HK-2 (cell line): ENCODE measurements around the gene NHLRC4.

Experiments used
- DNase-seq: peaks from one replicate; pipeline ENCODE4 v3.0.0-alpha.2; 2018; ENCODE audit not compliant: unreplicated experiment

NHLRC4 gene

GRCh38 chr16:565419-566330 lies 1.1 kb upstream of the NHLRC4 start:
- DNase-seq = no peak

DNA sequence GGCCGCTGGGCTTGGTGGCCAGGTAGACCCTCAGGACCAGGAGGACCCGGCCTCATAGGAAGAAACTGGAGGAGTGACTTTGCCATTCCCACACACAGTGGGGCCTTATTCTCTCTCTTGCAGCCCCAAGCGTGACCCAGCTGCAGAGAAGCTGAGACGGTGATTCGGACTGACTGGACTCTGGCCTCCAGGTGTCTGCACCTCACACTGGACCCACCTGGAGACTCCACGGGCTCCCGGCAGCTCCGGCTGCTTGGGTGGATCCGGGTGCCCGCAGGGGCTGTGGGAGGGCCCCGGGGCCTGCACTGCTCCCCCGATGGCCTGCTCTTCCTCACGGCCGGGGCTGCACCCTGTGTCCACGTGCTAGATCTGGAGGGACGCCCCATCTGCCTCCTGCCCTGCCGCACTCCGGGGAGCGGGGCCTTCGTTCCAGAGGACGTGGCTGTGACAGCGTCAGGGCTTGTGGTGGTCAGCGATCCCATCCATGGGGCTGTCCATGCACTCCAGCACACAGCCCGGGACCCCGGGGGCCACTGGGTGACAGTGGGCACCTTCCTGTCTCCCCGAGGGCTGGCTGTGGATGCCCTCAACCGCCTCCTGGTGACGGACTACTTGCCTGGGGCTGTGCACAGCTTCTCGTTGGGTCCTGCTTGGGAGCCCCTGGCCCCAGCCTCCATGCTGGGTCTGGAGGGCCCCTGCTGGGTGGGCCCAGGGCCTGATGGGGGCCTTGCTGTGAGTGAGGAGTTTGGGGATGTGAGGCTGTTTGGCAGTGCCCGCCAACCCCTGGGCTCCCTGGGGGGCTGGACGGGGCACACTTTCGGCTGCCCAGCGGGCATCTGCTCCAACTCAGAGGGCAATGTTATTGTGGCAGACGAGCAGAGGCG lies 810 bp downstream of the NHLRC4 start:
- DNase-seq = no peak

- no peak for DNase-seq
Measured at GRCh38 chr16:568401-569258, 1.8 kb downstream of the NHLRC4 start.

GRCh38 chr16:569445-570254 lies 2.8 kb downstream of the NHLRC4 start, which contains the start of gene PIGQ:
Gene PIGQ (plus strand): TSS chr16:569968. CDS start chr16:574075, 4,107 bp downstream.
- peak; percentile 62 for DNase-seq

DNA sequence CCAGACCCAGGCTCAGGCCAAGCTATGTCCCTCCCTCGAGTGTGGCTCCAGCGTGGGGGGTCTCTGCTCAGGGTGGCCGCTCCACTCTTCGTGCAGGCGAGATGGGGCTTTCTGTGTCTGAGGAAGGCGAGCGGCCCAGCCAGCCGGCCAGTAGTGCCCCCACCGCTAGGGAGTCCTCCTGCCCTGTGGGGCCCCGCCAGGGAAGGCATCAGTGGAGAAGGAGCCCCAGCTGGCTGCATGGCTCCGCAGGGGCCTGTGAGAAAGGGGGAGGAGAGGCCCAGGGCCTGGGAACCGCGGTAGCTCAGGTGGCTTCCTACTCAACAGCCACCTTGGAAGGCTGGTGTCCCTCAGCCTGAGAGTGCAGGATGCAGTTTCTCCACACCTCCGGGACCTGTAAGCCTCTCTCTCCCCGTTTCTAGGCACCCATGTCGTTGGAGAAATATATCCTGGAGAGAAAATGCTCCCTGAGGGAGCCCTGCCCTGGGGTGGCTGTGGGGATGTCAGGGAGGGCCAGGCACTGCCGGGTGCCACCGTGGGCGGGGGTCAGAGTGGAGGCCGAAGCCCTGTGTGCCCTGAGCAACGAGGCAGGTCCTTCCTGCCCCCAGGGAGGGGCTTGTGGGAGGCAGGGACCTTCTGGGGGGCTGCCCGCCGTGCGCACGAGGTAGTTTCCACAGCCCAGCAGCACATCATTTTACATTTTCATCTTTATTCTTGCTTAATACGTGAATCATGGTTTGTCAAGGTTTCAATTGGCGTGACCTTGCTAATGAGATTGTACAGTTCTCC lies 6.3 kb downstream of the NHLRC4 start:
- DNase-seq = no peak

DNA sequence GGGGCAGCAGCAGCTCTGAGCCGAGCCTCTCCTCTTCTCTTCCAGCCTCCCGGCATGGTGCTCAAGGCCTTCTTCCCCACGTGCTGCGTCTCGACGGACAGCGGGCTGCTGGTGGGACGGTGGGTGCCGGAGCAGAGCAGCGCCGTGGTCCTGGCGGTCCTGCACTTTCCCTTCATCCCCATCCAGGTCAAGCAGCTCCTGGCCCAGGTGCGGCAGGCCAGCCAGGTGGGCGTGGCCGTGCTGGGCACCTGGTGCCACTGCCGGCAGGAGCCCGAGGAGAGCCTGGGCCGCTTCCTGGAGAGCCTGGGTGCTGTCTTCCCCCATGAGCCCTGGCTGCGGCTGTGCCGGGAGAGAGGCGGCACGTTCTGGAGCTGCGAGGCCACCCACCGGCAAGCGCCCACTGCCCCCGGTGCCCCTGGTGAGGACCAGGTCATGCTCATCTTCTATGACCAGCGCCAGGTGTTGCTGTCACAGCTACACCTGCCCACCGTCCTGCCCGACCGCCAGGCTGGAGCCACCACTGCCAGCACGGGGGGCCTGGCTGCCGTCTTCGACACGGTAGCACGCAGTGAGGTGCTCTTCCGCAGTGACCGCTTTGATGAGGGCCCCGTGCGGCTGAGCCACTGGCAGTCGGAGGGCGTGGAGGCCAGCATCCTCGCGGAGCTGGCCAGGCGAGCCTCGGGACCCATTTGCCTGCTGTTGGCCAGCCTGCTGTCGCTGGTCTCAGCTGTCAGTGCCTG lies 7.4 kb downstream of the NHLRC4 start:
- no peak for DNase-seq

- no peak for DNase-seq
Measured at GRCh38 chr16:575354-576196, 8.8 kb downstream of the NHLRC4 start.

GRCh38 chr16:576197-576822 lies 9.5 kb downstream of the NHLRC4 start:
- DNase-seq = no peak

- no peak for DNase-seq
Measured at GRCh38 chr16:576823-577201, 10.0 kb downstream of the NHLRC4 start.

- no peak for DNase-seq
Measured at GRCh38 chr16:577796-578195, 11.0 kb downstream of the NHLRC4 start.

DNA sequence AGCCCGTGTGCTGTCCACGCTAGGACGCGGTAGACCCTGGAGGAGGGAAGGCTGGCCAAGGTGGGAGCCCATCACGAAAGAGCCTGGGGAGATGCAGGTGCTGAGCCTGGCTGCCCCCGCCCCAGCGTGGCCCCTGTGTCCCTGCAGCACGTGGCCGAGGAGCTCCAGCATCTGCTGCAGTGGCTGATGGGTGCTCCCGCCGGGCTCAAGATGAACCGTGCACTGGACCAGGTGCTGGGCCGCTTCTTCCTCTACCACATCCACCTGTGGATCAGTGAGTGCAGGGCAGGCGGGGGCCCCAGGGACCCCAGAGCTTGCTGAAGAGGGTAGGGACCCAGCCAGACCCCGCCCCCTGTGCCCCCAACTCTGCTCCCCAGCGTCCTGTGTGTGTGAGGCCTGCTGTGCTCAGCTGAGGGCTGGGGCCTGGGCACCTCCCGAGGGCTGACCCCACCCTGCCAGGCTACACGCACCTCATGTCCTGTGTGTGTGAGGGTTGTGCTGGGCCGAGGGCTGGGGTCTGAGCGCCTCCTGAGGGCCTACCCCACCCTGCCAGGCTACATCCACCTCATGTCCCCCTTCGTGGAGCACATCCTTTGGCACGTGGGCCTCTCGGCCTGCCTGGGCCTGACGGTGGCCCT lies 11.5 kb downstream of the NHLRC4 start:
- DNase-seq = no peak

GRCh38 chr16:578870-579405 lies 12.1 kb downstream of the NHLRC4 start:
- no peak for DNase-seq

DNA sequence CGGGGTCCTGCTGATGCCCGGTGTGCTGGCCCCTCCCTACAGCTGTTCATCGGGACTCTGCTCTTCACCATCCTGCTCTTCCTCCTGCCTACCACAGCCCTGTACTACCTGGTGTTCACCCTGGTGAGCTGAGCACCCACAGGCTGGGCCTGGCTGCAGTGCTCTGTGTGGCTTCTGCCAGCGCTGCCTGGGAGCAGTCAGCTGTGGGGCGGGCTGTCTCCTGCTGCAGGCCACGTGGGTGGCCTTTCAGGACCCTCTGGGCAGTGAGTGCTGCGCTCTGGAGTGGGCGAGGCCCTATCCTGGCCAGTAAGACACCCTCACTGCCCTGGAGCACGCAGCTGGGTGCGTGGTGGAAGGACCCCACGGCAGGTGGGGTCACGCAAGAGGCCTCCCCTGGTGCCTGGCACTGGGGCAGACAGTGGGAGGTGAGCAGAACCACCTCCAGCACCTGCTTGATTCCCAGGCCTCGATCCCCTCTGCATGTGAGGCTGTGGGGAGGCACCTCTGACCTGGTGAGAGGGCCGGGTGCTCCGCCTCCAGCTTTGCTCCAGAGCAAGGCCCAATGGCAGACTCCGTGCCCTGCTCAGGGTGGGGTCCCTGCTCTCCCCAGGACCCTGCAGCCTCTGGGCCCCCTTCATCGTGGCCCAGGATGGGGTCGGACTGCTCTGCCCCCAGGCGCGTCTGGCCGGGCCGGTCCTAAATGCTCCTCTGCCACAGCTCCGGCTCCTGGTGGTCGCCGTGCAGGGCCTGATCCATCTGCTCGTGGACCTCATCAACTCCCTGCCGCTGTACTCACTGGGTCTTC lies 13.5 kb downstream of the NHLRC4 start:
- no peak for DNase-seq

GRCh38 chr16:580946-581498 lies 14.2 kb downstream of the NHLRC4 start:
- no peak for DNase-seq

DNA sequence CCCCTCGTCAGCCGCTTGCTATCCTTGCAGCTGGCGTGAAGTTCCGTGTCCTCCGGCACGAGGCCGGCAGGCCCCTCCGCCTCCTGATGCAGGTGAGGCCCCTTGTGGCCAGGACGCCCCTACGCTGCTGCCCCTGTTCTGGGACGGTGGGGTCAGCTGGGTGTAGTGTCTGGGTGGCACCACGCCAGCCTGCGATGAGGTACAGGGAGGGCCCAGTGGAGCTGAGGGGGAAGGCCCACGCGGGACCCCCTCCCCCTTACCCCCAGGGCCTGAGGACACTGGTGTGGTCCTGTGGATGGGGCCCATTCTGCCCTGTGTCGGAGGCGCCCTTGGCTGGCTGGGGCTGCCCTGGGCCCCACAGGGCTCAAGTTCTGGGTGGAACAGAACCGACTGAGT lies 15.4 kb downstream of the NHLRC4 start:
- DNase-seq = no peak
